ENCODE data around the gene DENND2A.
"Not testable (repeated sequence)": the region's sequence is repeated elsewhere in the genome, so short reads cannot be mapped to it uniquely, and the experiment has no call there.

DENND2A gene

GRCh38 chr7:140506788-140507464 is 133.7 kb downstream of the DENND2A start:
- no peak for DNase-seq (ENCODE audit: low read depth)

GRCh38 chr7:140501966-140502365 is 138.6 kb downstream of the DENND2A start:
- DNase-seq (ENCODE audit: low read depth), result no peak

GRCh38 chr7:140497807-140498206 is 142.8 kb downstream of the DENND2A start:
- not testable (repeated sequence) for DNase-seq (ENCODE audit: low read depth)

GRCh38 chr7:140497241-140497769 is 143.3 kb downstream of the DENND2A start:
- DNase-seq (ENCODE audit: low read depth), result no peak

- no peak for DNase-seq (ENCODE audit: low read depth)
These were observed 145.0 kb downstream of the DENND2A start for GRCh38 chr7:140495514-140496097.

- DNase-seq (ENCODE audit: low read depth), result no peak
These were observed 145.7 kb downstream of the DENND2A start for GRCh38 chr7:140494867-140495266.

GRCh38 chr7:140489026-140489359 is 151.6 kb downstream of the DENND2A start:
- no peak for DNase-seq (ENCODE audit: low read depth)

GRCh38 chr7:140485500-140486265 is 154.9 kb downstream of the DENND2A start:
- no peak for DNase-seq (ENCODE audit: low read depth)

GRCh38 chr7:140484951-140485499 is 155.6 kb downstream of the DENND2A start:
- no peak for DNase-seq (ENCODE audit: low read depth)

GRCh38 chr7:140484479-140484878 is 156.1 kb downstream of the DENND2A start:
- no peak for DNase-seq (ENCODE audit: low read depth)

- no peak for DNase-seq (ENCODE audit: low read depth)
These were observed 160.9 kb downstream of the DENND2A start for GRCh38 chr7:140479739-140480084.

- DNase-seq (ENCODE audit: low read depth), result peak; percentile 84
These were observed 161.4 kb downstream of the DENND2A start, which contains the start of gene MKRN1 for GRCh38 chr7:140479062-140479738. TSS of gene MKRN1 (minus strand) at chr7:140479505. CDS start at chr7:140479344, 161 bp downstream.

- DNase-seq (ENCODE audit: low read depth), result no peak
These were observed 162.2 kb downstream of the DENND2A start for GRCh38 chr7:140478246-140479061.

GRCh38 chr7:140476698-140477261 is 163.8 kb downstream of the DENND2A start:
- DNase-seq (ENCODE audit: low read depth), result no peak

- DNase-seq (ENCODE audit: low read depth), result no peak
These were observed 164.8 kb downstream of the DENND2A start for GRCh38 chr7:140475747-140476333.

Measured in T-helper 22 cell (primary cell).